ENCODE results near the gene RNF141.

Gene RNF141

DNA sequence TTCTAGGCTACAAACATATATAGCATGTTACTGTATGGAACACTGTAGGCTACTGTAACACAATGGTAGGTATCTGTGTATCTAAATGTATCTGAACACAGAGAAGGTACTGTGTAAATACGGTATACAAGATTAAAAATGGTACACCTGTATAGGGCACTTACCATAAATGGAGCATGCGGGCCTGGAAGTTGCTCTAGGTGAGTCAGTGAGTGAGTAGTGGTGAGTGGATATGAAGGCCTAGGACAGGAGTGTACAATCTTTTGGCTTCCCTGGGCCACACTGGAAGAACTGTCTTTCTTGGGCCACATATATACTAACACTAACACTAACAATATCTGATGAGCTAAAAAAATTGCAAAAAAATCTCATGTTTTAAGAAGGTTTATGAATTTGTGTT is 21.4 kb downstream of the RNF141 start:
- DNase-seq, result no peak

DNA sequence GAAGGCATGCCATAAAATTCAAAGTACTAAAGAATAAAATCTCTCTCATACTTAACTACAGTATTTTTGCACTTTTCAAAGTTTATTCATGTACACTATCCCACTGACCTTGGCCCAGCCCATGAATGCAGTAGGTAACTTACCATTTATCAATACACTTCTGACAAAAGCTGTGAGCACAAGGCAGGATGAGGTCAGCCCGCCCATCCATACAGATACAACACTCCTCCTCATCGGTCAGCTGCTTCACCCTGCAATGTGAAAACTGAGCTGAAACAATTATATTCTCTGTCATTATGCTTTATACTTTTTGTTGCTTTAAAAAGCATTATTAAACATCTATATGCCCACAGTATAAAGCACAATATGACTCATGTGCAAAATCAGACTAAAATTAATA is 22.1 kb downstream of the RNF141 start:
- no peak for DNase-seq

DNA sequence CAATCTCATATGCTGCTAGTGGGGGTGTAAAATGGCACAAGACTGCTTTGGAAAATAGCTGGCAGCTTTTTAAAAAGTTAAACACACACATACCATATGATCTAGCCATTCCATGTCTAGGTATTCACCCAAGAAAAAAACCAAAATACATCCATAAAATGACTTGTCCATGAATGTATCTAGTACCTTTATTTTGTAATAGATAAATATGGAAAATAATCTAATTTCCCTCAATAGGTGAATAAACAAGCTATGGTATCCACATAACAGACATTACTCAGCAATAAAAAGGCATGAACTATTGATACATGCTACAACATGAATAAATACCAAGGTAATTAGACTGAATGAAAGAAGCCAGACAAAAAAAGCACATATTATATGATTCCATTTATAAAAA is 22.9 kb downstream of the RNF141 start:
- no peak for DNase-seq

DNA sequence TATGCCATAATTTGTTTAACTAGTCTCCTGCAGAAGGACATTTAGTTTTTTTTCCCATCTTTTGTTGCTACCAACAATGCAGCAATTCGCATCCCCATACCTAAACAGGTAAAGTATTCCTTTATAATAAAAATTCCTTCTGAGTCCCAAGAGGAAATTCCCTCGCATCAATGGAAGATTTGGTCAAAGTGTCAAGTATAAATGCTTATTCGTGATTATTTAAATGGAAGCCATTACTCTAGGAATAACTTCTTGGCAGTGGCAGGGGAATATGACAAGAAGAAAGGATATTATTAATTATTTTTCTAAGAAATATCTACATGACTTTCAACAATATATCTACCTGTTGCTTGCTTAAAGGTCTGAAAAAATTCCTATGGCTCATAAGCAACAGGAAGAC is 25.6 kb downstream of the RNF141 start:
- DNase-seq, result no peak

DNA sequence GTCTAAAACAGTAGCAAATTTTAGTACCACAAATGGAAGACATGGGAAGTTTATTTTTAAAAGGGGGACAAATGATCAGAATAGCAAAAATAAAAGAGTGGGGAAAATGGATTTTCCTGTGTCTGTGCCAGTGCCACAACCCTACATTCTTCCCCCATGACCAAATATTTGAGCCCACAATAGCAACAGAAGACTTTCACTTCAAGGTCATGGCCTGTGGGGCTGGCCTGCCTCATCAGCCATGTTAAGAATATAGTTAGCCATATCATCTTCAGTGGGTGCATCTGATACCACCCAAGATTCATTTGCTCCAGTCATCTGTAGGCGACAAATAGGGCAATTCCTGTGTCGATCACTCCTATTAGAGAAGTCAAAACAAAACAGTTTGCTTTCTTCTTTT is 26.3 kb downstream of the RNF141 start:
- no peak for DNase-seq

DNA sequence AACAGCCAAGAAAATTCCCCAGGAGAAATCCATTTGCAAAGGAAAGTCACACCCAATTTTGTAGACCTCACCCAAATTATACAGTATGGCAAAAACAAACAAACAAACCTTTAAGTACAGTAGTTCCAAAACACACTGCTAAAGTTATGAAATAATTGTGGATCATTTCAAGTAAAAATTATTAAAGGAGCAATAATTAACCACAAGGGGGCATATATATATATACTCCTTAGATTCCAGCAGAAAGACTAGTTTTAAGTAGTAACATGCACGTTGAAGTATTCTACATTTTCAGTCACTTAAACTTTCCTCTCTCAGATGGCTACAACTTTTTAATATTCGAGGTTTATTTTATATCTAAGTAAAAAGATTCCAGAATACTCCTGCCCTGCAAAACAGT is 26.8 kb downstream of the RNF141 start:
- DNase-seq, result no peak

DNA sequence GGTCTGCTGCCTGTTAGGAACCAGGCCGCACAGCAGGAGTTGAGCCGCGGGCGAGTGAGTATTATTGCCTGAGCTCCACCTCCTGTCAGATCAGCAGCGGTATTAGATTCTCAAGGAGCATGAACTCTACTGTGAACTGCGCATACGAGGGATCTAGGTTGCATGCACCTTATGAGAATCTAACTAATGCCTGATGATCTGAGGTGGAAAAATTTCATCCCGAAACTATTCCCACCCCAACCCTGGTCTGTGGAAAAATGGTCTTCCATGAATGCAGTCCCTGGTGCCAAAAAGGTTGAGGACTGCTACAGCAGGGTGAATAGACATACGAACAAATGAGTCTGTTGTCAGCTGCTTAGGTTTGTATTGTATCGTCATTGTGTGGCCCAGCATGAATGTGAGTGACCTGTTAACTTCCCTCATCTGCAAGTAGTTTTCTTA is 29.8 kb downstream of the RNF141 start:
- no peak for DNase-seq

DNA sequence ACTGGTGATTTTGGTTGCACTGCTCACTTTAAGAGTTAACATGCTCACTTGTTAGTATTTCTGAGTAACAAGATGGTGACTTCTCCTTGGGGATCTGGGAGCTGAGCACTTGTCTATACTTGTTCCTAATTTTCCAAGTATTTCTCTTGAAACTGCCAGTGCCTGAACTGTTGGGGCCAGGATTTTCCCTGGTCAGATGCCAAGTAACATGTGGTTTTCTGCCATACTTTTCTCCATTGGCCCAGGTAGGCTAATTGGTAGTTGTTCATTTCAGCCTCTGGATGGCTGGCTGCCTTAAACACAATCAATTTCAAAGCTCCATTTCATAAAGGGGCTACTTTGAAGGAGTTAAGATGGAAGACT is 35.0 kb downstream of the RNF141 start:
- DNase-seq, result no peak

DNA sequence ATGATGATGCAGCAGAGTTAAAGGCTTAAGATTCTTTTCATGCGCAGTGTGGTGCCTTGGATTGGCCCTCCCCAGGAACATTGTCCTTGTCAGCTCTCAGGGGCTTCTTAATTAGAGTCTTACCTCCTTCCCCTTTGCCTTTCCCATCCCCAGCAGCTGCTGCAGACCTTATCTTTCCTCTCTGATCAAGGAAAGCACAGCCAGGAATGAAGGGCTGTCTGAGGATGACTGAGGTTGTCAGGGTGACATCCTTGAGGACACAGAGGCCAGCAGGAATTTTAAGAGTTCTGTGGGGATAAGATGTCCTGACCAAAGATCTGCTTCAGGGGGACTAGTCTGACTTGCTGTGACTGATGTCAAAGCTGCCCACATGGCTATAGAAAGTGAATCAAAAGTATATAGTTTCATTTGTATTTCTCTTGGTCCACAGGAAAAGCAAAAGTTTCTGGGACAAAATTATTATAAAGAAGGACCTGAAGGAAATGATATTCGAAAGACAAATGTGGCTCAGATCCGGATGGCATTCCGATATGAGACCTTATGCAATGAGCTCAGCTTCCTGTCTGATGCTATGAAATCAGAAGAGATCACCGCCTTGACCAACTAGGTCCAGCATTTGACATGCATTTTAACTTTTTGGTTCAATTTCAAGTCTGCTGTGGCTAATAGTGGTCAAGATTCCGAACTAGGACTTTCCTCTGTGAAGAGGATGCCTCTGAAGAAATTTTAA is 35.5 kb downstream of the RNF141 start:
- DNase-seq, result no peak

DNA sequence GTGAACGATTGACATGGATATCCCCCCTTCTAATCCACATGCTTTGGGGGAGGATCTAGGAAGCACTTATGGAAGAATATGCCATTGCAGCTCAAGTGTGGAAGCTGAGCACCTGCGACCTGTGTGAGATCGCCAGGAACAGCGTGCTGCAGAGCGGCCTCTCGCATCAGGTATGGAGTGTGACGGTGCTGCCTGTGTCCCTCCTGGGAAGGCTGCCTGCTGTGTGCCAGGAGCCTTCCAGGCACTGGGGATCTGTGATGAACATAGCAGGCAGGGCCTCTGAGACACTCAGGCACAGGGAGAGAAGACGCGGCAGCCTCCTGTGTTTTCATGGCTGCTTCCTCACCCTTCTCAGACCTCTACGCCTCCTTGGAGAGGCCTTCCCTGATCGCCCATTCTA is 36.5 kb downstream of the RNF141 start:
- DNase-seq, result peak; percentile 57 to 88

DNA sequence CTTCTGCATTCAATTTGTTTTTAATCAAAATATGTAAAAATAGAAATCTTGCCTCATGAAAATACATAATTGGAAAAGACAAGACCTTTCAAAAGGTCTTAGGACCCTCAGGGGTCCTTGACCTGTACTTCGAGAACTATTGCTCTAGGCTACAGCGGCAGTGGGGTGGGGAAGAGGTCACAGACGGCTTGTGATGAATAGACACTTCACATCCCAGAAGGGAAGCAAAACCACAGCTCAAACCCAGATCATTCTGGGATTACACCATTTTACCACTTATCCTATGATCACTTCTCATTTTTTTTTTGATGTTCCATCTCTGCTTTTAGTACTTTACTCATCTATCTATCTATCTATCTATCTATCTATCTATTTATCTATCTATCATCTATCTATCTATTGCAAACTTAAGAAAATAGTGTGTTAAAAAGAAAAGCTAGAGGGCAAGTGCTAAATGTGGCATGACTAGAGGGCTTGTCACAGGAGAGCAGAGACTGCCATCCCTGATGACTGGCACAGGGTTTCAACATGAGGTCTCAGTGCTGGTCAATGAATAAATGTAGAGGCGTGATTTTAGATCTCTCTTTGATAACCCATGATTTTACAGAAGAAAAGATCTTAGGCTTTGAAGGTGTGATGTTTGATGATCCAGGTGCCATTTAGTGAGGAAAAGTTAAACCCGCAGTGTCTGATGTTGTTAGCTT is 37.1 kb downstream of the RNF141 start:
- peak in 1 of 2 experiments; percentile 16 for DNase-seq

DNA sequence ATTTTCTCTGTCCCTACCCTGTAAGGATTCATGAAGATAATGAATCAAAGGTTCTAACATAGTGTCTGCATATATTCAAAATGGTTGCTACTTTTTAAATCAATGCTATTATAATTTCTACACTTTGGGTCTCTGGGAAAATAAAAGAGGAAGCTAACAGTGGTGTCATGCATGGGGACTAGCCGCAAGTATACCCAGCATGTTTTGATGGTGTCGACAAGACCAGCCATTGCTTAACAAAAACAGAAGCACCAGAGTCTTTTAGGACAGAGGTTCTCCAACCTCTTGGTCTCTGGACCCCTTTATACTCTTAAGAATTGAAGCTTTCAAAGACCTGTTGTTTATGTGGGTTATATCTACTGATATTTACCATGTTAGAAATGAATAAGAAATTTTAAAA is 37.8 kb downstream of the RNF141 start:
- no peak for DNase-seq

DNA sequence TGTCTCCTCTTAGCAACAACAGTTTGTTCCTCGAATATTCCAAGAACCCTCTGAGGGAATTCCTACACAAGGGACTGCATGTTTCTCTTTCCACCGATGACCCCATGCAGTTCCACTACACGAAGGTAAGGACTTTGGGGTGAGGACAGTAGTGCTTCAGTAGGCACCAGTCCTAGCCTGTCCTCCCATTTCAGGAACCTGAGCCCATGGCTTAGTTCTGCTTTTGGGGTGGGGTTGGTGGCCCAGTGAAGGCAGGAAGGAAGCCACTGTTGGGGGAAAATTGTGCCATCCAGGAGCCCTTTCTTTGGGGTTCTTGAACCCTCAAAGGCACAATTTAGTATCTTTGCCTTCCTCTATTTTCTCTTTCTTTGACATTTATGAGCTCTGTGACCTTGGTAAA is 38.2 kb downstream of the RNF141 start:
- DNase-seq, result no peak

DNA sequence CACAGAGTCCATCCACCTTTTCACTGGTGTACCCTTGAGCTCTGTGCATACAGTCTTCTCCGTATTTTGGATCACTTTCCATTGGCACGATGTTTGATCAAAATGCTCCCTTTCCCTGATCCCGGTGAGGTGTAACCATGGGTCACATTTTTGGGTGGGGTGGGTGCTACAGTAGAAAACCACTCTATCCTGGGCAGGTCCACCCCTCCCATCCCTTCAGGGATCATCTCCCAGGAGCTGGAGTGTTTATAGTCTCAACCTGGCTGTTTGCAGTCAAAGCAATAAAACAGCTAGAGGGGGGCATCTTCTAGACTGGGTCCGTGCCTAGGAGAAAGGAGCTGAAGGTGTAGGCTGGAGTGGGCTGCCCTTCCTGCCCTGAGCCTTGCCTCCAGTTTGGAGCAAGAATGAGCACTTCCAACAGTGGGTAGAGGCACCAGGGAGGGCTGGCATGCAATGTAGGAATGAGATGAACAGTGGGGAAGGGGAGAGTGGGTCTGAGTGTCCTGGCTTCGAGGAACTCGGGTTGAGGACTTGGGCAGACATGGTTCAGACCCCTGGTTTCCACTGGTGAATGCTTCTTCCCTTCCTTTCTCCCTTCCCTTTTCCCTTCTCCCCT is 38.8 kb downstream of the RNF141 start:
- DNase-seq, result no peak

DNA sequence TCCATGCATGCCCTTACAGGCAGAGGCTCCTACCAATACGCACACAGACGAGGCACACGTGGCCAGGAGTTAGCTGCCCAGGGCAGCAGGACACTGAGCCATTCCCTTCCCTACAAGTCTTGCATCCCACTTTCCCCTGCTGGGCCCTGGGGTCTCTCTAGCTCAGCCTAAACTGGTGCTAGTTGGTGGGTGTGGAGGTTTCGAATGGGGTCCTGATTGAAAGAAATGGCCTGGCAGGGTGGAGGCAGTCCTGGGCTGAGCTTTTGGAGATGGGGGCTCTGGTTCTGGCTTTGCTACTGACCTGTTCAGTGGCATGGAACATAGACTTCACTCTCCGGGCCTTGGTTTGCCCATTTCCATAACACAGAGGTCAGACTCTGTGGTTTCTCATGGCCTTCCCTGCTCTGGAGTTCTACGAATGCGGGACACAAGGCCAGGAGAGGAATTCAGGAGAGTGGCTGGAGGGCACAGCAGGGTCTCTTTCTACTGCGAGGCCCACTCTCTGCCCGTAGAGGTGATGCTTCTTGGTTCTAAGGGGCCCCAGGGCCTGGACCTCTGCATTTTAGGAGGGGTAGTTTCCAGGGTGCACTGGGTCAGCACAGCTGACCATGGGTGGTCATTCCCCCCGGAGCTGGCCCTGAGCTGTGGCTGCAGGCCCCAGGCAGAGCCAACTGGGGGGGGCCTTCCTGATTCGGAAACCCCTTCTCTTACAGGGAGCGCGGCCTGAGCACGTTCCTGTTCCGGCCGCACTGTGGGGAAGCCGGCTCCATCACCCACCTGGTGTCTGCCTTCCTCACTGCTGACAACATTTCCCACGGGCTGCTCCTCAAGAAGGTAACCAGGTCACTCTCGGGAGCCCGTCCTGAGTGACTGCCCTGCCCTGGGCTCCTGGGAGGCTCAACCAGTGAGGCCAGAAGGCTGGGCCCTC is 40.0 kb downstream of the RNF141 start:
- DNase-seq, result no peak

DNA sequence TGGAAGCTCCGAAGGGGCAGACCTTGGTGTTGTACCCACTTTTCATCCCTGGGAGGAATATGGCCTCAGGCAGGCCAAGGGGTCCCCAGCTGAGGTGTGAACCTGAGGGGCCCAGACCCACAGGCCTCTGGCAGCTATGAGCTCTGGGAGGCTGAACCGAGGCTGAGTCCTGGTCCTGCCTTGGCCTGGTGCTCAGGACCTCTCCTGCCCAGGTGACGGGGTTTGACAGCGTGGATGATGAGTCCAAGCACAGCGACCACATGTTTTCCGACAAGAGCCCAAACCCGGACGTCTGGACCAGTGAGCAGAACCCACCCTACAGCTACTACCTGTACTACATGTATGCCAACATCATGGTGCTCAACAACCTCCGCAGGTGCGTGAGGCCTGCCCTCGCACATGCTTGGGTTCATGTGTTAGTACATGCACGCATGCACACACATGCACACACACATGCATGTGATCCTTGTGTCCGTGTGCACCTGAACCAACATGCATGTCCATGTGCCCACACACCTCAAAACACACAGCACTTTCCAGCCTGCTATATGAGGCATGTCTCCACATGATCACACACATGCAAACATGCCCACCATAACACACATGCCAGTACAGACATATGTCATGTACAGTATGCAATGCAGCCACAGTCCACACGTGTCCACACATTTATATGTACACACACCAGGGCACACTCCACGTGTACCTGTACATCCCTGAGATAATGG is 40.9 kb downstream of the RNF141 start:
- DNase-seq, result no peak

DNA sequence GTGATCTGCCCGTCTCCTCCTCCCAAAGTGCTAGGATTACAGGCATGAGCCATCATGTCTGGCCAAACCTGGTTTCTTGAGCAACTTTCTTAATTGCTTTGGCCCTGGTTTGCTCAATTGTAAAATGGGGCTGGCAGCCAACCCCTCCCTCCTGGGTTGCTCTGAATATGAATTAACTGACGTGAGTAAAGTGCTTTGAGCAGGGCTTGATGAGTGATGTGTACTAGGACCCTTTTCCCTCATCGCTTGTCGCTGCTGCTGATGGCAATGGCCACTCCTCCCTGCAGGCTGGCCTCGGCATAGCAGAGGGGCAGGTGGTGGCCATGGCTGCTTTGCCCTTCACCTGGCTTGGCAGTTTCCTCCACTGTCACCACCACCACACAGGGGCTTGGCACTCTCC is 41.5 kb downstream of the RNF141 start:
- no peak for DNase-seq

DNA sequence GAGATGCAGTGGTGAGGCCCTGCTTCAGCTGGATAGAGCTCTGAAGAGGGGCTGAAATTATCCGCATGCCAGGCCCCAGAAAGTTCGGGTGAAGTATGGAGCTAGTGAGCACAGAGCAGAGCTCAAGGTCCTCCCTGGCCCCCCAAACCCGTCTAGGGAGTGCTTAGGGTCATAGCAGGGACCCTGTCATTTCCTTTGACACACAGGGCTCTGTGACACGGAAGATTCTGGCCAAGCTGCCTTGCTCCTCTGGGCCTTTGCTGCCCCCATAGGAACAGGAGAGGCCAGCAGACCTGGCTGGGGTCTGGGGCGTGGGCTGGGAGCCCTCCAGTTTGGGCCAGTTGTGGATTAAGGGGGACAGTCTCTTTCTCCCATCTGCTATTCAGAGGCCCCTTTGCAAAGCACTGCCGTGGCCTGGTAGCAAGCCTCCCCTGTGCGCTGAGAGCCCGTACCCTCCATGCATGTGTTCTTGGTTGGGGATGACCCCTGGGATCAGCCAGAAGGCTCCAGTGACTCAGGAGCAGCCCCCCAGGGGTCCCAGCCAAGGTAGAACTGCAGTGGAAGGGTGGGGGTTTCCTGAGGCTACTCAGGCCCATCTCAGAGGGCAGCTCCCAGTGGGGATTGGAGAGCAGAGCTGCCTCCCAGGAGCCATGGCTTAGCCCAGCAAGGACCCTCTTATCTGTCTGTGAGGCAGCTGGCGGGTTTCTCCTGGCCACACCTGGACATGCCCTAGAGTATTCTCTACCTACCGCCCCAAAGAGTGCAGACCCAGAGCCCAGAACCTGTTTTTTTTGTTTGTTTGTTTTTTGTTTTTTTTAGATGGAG is 42.3 kb downstream of the RNF141 start:
- no peak for DNase-seq

DNA sequence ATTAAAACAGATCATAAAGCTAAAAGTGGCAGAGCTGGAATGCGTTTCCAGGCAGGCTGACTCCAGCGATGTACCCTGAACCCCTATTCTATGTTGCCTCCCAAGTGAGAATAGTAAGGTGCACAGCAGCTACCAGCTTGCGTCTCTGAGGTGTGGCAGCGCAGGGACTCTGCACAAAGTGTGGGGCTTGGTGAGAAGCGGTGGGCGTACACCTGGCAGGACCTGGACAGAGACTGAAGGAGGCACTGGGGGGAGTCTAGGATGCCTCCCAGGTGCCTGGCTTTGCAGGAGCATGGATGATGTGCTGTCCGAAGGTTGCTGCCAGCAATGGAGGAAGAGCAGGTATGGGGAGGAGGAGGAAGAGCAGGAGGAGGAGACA is 43.0 kb downstream of the RNF141 start:
- no peak for DNase-seq

DNA sequence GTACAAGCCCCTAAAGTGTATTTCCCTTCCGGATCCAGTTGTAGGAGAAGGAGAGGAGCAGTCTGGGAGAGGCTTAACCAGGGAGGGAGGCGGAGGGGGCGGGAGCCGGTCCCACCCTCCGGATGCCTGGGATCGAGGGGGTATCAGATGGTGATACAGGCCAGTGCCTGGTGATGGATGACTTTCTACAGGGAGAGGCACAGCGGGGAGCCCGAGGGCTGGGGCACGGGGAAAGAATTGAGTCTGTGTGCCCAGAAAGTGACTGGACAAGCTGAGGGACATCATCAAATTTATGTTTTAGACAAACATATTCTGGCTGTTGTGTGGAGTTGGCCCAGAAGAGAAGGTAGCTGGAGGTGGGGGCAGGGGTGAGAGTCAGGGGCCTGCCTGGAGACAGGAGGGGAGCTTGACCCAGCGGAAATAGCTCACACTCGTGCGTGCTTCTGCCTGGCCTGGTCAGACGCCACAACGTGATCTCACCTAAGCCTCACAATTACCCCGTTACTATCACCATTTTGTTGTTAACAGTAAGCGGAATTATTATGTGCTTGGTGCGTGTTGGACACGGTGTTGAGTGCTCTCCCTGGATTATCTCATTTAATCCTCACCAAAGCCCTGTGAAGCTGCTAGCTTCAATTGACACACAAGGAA is 43.5 kb downstream of the RNF141 start:
- DNase-seq, result no peak

DNA sequence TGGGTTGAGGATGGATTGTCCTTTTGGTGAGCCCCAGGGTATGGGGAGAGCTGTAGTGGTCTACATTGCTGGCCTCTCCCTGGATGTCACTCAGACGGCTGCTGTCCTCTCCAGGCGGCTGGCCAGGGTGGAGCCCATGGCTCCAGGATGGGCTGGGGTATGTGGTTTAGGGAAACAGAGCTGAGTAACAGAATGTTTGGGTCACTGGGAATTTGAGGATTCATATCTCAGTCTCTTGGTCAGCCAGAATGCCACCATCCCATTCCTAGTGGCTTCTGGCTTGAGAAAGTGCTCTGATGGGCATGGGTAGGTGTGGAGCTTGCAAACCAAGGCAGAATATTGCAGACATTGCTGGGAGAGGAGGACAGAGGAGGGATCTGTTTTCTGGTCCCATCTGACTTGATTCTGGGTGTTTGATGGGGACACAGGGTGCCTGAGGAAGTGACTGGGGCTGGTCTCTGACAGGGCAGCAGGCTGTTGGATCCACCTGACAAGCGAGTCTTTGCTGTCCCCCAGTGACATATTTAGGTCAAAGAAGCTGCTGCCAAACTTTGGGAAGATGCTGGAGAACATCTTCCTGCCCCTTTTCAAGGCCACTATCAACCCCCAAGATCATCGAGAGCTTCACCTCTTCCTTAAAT is 44.6 kb downstream of the RNF141 start:
- no peak for DNase-seq

Measured in NCI-H187 (cell line).